ENCODE data around the gene MRPL41.
"Not testable (repeated sequence)": the region's sequence is repeated elsewhere in the genome, so short reads cannot be mapped to it uniquely, and the experiment has no call there.

MRPL41 gene

DNA sequence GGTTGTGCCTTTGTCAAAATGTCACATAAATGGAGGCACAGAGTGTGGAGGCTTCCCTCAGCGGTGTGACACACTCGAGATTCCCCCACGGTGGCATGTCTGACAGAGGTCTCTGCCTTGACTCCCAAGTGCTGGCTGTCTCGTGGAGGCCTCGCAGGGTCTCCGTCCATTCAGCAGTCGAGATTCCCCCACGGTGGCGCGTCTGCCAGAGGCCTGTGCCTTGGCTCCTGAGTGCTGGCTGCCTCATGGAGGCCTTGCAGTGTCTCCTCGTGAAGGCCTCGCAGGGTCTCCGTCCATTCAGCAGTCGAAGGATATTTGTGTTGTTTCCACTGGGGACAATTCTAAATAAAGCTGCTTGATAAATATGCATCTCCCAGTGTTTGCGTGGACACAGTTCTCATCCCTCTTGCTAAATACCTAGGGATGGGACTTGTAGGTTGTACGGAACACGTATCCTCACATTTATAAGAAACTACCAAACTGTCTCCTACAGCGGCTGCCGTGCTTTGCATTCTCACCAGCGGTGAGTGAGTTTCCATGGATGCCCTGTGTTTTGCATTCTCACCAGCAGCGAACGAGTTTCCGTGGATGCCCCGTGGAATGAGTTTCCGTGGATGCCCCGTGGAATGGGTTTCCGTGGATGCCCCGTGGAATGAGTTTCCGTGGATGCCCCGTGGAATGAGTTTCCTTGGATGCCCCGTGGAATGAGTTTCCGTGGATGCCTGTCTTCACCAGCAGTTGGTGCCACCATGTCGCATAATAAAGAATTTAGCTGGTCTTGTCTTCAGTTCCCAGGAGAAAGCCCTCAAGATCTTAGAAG is 27.3 kb upstream of the MRPL41 start:
- Histone ChIP-seq H3K4me3 (ENCODE audit: low read length) (no peak overlapping the region), H3K9me3 (ENCODE audit: control insufficient read depth, low read depth, low read length) (no peaks in the 10 kb centered on the region), H3K27ac (ENCODE audit: low read length) (no peak overlapping the region), H3K27me3 (ENCODE audit: control insufficient read depth, insufficient read depth, low read length) (no peaks in the 10 kb centered on the region), H3K4me1 (ENCODE audit: control insufficient read depth, low read depth, low read length) (no peaks in the 10 kb centered on the region), H3K9ac (ENCODE audit: low read length) (no peak overlapping the region), H3K36me3 (ENCODE audit: control insufficient read depth, low read depth, low read length) (no peaks in the 10 kb centered on the region)

DNA sequence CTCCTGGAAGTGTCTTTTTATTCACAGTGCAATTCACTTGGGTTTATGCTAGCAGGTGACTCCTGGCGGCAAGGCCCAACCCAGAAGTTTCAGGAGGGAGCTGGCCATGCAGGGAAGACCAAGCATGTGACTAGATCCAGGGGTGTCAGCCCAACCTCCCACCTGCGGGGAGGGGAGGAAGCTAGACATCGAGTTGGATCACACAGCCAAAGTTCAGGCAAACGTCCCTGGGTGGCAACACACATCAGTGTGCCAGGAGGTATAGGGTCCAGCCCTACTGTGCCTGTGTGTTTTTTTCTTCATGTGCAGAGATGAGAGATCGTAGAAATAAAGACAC is 26.7 kb upstream of the MRPL41 start:
- Histone ChIP-seq H3K4me3 (ENCODE audit: low read length) (no peak overlapping the region), H3K4me1 (ENCODE audit: control insufficient read depth, low read depth, low read length) (no peaks in the 10 kb centered on the region), H3K27ac (ENCODE audit: low read length) (no peak overlapping the region), H3K9me3 (ENCODE audit: control insufficient read depth, low read depth, low read length) (no peaks in the 10 kb centered on the region), H3K27me3 (ENCODE audit: control insufficient read depth, insufficient read depth, low read length) (no peaks in the 10 kb centered on the region), H3K36me3 (ENCODE audit: control insufficient read depth, low read depth, low read length) (no peaks in the 10 kb centered on the region), H3K9ac (ENCODE audit: low read length) (no peak overlapping the region)

DNA sequence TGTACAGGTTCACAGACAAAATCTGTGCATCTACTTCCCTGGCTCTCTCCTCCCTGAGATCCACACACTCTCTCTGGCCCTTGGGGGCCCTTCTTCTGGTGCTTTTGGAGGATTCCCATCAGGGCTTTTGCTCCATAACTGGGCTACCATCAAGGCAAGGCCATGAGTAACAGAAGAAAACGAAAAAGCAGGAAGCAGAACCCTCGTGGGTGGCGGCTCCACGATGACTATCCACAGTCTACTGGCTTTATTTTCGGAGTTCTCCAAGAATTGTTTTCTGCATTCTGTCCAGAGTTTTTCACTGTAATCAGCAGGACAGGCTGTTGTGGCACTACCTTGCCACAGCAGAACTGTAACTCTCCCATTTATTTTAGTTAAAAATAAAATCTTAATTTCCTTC is 21.3 kb upstream of the MRPL41 start:
- no peak overlapping the region for H3K27ac ChIP-seq (ENCODE audit: low read length)
- H3K36me3 ChIP-seq (ENCODE audit: control insufficient read depth, low read depth, low read length) = no peaks in the 10 kb centered on the region
- H3K9ac ChIP-seq (ENCODE audit: low read length) = no peak overlapping the region
- H3K4me3 ChIP-seq (ENCODE audit: low read length) = no peak overlapping the region
- no peaks in the 10 kb centered on the region for H3K9me3 ChIP-seq (ENCODE audit: control insufficient read depth, low read depth, low read length)
- H3K4me1 ChIP-seq (ENCODE audit: control insufficient read depth, low read depth, low read length) = peaks cover 3% of the 10 kb centered on the region
- H3K27me3 ChIP-seq (ENCODE audit: control insufficient read depth, insufficient read depth, low read length) = no peaks in the 10 kb centered on the region

DNA sequence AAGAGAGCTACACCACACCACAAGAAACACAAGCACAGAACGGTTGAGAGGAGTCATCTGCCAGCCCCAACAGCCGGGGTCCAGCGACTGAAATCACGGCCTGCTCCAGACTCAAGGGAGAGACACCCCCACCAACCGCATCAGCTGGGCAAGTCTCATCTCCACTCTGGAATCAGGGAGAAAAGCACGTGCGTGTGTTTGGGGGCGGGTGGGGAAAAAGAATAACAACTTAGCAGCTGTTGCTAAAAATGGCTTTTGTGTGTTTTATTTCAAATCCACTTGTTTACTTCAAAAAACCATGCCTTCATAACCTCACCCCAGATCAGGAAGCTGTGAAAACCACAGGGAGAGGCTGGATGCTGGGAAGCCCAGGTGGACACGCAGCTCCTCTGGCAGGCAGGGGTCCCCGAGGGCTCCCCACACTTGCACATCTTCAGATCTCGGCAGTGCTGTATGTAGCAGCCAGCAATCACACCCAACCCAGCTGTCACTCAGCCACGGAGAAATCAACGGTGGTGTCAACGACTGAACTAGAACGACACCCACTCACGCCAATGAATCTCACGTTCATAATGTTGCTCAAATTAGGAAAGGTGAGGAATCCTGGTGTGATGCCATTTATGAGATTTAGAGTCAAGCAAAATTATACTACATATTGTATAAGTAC is 20.4 kb upstream of the MRPL41 start:
- Histone ChIP-seq H3K4me3 (ENCODE audit: low read length) (no peak overlapping the region), H3K27ac (ENCODE audit: low read length) (no peak overlapping the region), H3K36me3 (ENCODE audit: control insufficient read depth, low read depth, low read length) (no peaks in the 10 kb centered on the region), H3K4me1 (ENCODE audit: control insufficient read depth, low read depth, low read length) (peaks cover 3% of the 10 kb centered on the region), H3K27me3 (ENCODE audit: control insufficient read depth, insufficient read depth, low read length) (no peaks in the 10 kb centered on the region), H3K9ac (ENCODE audit: low read length) (no peak overlapping the region), H3K9me3 (ENCODE audit: control insufficient read depth, low read depth, low read length) (no peaks in the 10 kb centered on the region)

DNA sequence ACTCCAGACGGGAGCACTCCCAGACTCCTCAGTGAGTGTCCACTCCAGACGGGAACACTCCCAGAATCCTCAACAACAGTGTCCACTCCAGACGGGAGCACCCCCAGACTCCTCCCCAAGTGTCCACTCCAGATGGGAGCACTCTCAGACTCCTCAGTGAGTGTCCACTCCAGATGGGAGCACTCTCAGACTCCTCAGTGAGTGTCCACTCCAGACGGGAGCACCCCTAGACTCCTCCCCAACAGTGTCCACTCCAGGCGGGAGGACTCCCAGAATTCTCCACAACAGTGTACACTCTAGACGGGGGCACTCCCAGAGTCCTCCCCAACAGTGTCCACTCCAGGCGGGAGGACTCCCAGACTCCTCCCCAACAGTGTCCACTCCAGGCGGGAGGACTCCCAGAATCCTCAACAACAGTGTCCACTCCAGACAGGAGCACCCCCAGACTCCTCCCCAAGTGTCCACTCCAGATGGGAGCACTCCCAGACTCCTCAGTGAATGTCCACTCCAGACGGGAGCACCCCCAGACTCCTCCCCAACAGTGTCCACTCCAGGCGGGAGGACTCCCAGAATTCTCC is 18.7 kb upstream of the MRPL41 start:
- not testable (repeated sequence) for H3K9me3 ChIP-seq (ENCODE audit: control insufficient read depth, low read depth, low read length); H3K4me3 ChIP-seq (ENCODE audit: low read length); H3K4me1 ChIP-seq (ENCODE audit: control insufficient read depth, low read depth, low read length); H3K9ac ChIP-seq (ENCODE audit: low read length); H3K27ac ChIP-seq (ENCODE audit: low read length); H3K27me3 ChIP-seq (ENCODE audit: control insufficient read depth, insufficient read depth, low read length); H3K36me3 ChIP-seq (ENCODE audit: control insufficient read depth, low read depth, low read length)

DNA sequence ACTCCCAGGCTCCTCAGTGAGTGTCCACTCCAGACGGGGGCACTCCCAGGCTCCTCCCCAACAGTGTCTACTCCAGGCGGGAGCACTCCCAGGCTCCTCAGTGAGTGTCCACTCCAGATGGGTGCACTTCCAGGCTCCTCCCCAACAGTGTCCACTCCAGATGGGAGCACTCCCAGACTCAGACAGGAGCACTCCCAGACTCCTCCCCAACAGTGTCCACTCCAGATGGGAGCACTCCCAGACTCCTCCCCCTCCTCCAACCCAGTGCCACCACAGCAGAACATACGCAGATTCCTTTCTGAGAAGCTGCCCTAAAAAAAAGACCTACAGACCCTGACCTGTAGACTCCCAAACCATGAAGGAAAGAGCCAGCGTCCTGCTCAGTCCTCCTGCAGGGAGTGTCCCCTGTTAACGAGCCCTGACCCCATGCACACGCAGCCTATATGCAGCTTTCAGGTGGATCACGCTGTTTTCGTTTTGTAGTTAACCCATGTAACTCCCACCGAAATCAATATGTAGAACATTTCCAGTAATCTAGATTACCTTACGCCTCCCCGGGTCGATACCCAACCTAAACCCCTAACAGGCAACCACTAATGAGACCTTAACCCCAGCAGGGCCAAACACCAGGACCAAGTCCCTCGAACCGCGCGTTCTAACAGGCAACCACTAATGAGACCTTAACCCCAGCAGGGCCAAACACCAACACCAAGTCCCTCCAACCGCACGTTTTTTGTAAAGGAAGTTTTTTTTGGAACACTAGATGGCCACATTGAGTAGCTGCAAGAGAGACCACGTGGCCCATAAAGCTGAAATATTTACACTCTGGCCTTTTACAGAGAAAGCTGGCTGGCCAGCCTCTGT is 17.2 kb upstream of the MRPL41 start:
- Histone ChIP-seq H3K9me3 (ENCODE audit: control insufficient read depth, low read depth, low read length) (no peaks in the 10 kb centered on the region), H3K9ac (ENCODE audit: low read length) (no peak overlapping the region), H3K27me3 (ENCODE audit: control insufficient read depth, insufficient read depth, low read length) (no peaks in the 10 kb centered on the region), H3K36me3 (ENCODE audit: control insufficient read depth, low read depth, low read length) (no peaks in the 10 kb centered on the region), H3K4me3 (ENCODE audit: low read length) (no peak overlapping the region), H3K4me1 (ENCODE audit: control insufficient read depth, low read depth, low read length) (peaks cover 3% of the 10 kb centered on the region), H3K27ac (ENCODE audit: low read length) (no peak overlapping the region)

DNA sequence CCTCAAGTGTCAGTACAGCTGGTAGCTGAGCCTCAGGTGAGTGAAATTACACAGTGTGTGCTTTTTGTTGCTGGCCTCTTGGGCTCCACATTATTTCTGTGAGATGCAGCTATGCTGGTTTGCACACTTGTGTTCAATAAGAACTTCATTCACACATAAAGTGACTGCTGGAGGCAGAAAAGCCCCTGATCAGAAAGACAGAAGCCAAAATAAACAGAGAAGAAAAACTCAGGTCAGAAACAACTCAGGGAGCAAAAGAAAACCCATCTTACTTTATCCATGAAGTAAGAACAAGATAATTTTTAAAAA is 16.6 kb upstream of the MRPL41 start:
- no peak overlapping the region for H3K9ac ChIP-seq (ENCODE audit: low read length)
- H3K27ac ChIP-seq (ENCODE audit: low read length) = no peak overlapping the region
- no peak overlapping the region for H3K4me3 ChIP-seq (ENCODE audit: low read length)

DNA sequence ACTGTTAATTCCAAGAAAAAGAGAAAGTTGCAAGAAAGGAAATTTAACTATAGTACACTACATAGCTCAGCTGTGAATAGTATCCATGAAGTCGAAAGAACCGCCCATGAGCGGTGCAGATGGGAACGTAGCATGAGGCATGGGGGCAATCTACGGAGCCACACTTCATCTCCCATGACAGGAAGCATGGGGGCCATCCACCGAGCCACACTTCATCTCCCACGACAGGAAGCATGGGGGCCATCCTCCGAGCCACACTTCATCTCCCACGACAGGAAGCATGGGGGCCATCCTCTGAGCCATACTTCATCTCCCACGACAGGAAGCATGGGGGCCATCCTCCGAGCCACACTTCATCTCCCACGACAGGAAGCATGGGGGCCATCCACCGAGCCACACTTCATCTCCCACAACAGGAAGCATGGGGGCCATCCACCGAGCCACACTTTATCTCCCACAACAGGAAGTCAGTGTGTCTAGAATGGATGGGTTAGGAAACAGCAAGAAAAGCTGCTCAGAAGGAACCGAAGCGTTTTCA is 15.0 kb upstream of the MRPL41 start:
- H3K27ac ChIP-seq (ENCODE audit: low read length); H3K4me3 ChIP-seq (ENCODE audit: low read length); H3K4me1 ChIP-seq (ENCODE audit: control insufficient read depth, low read depth, low read length); H3K9me3 ChIP-seq (ENCODE audit: control insufficient read depth, low read depth, low read length); H3K27me3 ChIP-seq (ENCODE audit: control insufficient read depth, insufficient read depth, low read length); H3K9ac ChIP-seq (ENCODE audit: low read length); H3K36me3 ChIP-seq (ENCODE audit: control insufficient read depth, low read depth, low read length): not testable (repeated sequence)

More for the DNA sequence above, 16.6 kb upstream of the MRPL41 start:
- H3K27me3 ChIP-seq (ENCODE audit: control insufficient read depth, insufficient read depth, low read length) = no peaks in the 10 kb centered on the region
- no peaks in the 10 kb centered on the region for H3K9me3 ChIP-seq (ENCODE audit: control insufficient read depth, low read depth, low read length)
- no peaks in the 10 kb centered on the region for H3K36me3 ChIP-seq (ENCODE audit: control insufficient read depth, low read depth, low read length)
- H3K4me1 ChIP-seq (ENCODE audit: control insufficient read depth, low read depth, low read length) = peaks cover 3% of the 10 kb centered on the region

DNA sequence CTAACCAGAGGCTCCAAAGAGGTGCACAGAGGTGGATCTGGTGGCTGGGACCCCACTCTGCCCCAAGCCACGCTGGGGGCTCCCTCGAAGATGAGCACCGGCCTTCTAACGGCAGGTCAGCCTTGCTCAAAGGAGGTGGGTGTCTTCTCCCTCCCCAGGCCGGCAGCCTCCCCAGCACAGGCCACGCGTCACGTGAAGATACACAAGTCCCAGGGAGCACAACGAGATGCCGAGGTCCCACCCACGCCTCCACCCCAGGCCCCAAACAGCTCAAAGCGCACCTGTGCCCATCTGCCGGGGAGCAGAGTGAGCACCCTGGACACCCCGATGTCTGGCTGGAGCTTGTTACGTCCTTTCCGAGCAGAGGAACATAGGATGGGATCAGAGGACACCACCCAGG is 13.6 kb upstream of the MRPL41 start:
- Histone ChIP-seq H3K4me1 (ENCODE audit: control insufficient read depth, low read depth, low read length) (peaks cover 3% of the 10 kb centered on the region), H3K27ac (ENCODE audit: low read length) (no peak overlapping the region), H3K4me3 (ENCODE audit: low read length) (no peak overlapping the region), H3K36me3 (ENCODE audit: control insufficient read depth, low read depth, low read length) (no peaks in the 10 kb centered on the region), H3K27me3 (ENCODE audit: control insufficient read depth, insufficient read depth, low read length) (no peaks in the 10 kb centered on the region), H3K9me3 (ENCODE audit: control insufficient read depth, low read depth, low read length) (no peaks in the 10 kb centered on the region), H3K9ac (ENCODE audit: low read length) (no peak overlapping the region)

DNA sequence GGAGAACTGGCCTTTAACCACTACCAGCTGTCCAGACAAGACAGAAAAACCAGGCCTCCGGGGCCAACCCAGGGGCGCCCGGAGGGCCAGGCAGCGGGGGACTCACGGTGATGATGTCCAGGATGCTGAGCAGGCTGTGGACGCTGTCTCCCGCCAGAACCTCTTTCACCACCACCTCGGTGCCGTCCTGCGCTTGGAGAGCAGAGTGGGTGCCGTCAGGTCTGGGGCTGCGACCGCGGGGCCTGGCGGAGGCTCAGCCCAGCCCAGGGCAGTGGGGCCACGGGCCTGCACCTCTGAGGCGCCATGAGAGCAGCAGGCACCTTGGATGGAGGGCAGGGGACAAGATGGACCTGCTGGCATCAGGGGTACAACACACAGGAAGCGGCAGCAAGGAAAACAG is 11.1 kb upstream of the MRPL41 start:
- Histone ChIP-seq H3K4me1 (ENCODE audit: control insufficient read depth, low read depth, low read length) (no peaks in the 10 kb centered on the region), H3K9me3 (ENCODE audit: control insufficient read depth, low read depth, low read length) (no peaks in the 10 kb centered on the region), H3K27ac (ENCODE audit: low read length) (no peak overlapping the region), H3K27me3 (ENCODE audit: control insufficient read depth, insufficient read depth, low read length) (no peaks in the 10 kb centered on the region), H3K36me3 (ENCODE audit: control insufficient read depth, low read depth, low read length) (no peaks in the 10 kb centered on the region), H3K4me3 (ENCODE audit: low read length) (no peak overlapping the region), H3K9ac (ENCODE audit: low read length) (no peak overlapping the region)

DNA sequence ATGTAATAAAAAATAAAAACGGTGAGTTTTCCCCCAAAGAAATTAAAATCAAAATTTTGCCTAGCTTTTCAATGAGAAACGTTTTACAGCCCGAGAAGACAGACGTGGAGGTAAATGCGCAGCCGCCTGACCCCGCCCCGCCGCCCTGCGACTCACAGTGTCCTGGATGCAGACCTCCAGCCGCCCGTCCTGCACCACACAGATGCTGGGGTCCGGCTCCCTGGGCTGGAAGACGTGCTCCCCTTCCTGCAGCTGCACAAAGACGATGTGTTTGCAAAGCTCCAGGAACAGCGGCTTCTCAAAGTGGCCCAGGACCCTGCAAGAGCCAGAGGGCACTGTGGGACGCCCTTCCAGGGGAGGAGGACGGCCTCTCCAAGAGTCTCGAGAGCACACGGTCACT is 9.2 kb upstream of the MRPL41 start:
- H3K9ac ChIP-seq (ENCODE audit: low read length) = no peak overlapping the region
- no peaks in the 10 kb centered on the region for H3K4me1 ChIP-seq (ENCODE audit: control insufficient read depth, low read depth, low read length)
- H3K27ac ChIP-seq (ENCODE audit: low read length) = no peak overlapping the region
- H3K36me3 ChIP-seq (ENCODE audit: control insufficient read depth, low read depth, low read length) = no peaks in the 10 kb centered on the region
- H3K27me3 ChIP-seq (ENCODE audit: control insufficient read depth, insufficient read depth, low read length) = no peaks in the 10 kb centered on the region
- no peaks in the 10 kb centered on the region for H3K9me3 ChIP-seq (ENCODE audit: control insufficient read depth, low read depth, low read length)
- H3K4me3 ChIP-seq (ENCODE audit: low read length) = no peak overlapping the region

All from iPS-18a (cell line).